ENCODE measurements around the gene GPC5.

GRCh38 chr13:92896842-92897241, 1498.4 kb downstream of the GPC5 start:
- no peak for TF ChIP-seq CTCF (IDR thresholded peaks at IDR 0.05)
- TF ChIP-seq RAD21 (conservative IDR thresholded peaks at IDR 0.05 in 1 of 2, IDR thresholded peaks at IDR 0.05 in 1 of 2) = peak in 1 of 2 experiments; percentile 39; a peak in 1 of 5 replicates
- no peak for TF ChIP-seq REST (IDR thresholded peaks at IDR 0.05)
- TF ChIP-seq KDM1A (IDR thresholded peaks at IDR 0.05; ENCODE audit: low read depth) = no peak
- no peak for TF ChIP-seq E2F6 (IDR thresholded peaks at IDR 0.05; ENCODE audit: borderline replicate concordance, low read depth)
- TF ChIP-seq TP53 (CRISPR knock-in tag; IDR thresholded peaks at IDR 0.05) = no peak
- TF ChIP-seq POLR2AphosphoS2 (conservative IDR thresholded peaks at IDR 0.05; ENCODE audit: low read length) = no peak
- TF ChIP-seq SREBF2 (IDR thresholded peaks at IDR 0.05) = no peak
- no peak for TF ChIP-seq JUNB (IDR thresholded peaks at IDR 0.05)
- TF ChIP-seq EP300 (IDR thresholded peaks at IDR 0.05) = no peak
- no peak for TF ChIP-seq RFX5 (IDR thresholded peaks at IDR 0.05)
- TF ChIP-seq JUN (IDR thresholded peaks at IDR 0.05) = no peak
- TF ChIP-seq FOSL2 (IDR thresholded peaks at IDR 0.05) = no peak
- no peak for TF ChIP-seq FOSL2 (CRISPR knock-in tag; IDR thresholded peaks at IDR 0.05)
- TF ChIP-seq HMGXB4 (CRISPR knock-in tag; IDR thresholded peaks at IDR 0.05; ENCODE audit: borderline replicate concordance) = no peak

Measured in A549 (cell line).